ENCODE results near the gene NTN5.

DNA sequence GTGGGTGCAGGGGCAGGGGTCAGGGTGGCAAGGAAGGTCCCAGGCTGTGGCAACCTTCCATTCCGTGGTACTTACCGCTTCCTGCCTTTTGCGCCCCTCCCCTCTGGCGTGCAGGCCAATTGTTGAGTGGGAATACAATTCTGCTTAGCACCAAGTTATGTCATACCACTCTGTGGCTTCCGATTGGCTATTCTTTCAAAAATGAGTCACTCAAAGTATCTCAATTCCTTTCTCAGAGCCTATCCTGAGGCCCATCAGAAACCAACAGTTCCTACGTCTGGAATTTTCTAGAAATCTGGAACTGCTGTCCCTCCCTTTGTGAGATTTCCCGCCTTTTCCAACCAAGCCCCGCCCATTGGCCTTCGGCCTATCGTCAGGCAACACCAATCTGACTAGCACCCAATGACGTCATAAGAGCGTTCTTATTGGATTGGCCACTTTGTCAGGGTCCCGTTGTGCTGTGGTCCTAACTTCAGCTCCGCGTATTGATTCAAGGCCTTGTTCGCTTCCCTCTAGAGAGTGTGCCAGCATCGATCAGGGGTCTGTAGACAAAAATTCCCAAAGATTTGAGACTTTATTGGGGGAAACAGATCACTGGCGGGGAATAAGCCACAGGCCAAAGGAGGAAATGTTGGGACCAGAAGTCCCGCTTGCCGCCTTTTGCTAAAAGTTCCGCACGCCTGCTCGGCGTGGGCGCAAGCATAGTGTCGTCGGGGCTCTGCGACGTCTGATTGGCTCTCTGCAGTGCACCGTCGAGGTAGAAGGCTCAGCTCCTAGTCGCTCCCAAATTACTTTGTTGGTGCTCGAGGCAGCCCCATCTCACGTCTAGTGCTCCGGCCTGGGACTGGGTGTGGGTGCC, 11.7 kb downstream of the NTN5 start:
- TF ChIP-seq EZH2 (IDR thresholded peaks at IDR 0.05; ENCODE audit: low read length, missing control alignments) = no peak
- TF ChIP-seq, protein P1, sequence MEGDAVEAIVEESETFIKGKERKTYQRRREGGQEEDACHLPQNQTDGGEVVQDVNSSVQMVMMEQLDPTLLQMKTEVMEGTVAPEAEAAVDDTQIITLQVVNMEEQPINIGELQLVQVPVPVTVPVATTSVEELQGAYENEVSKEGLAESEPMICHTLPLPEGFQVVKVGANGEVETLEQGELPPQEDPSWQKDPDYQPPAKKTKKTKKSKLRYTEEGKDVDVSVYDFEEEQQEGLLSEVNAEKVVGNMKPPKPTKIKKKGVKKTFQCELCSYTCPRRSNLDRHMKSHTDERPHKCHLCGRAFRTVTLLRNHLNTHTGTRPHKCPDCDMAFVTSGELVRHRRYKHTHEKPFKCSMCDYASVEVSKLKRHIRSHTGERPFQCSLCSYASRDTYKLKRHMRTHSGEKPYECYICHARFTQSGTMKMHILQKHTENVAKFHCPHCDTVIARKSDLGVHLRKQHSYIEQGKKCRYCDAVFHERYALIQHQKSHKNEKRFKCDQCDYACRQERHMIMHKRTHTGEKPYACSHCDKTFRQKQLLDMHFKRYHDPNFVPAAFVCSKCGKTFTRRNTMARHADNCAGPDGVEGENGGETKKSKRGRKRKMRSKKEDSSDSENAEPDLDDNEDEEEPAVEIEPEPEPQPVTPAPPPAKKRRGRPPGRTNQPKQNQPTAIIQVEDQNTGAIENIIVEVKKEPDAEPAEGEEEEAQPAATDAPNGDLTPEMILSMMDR (conservative IDR thresholded peaks at IDR 0.05 in 1 of 2, IDR thresholded peaks at IDR 0.05 in 1 of 2; ENCODE audit: low read depth in 1 of 2, low read length in 2 of 2) = no peak

Measured in fibroblast of lung (primary cell).